ENCODE results near the gene CHFR. TPM values are rescaled to one million over a fixed set of nuclear protein-coding genes. Genes with fewer than 3 reads are reported as not detected.

Gene CHFR
- total and polyA plus RNA-seq, 2 donors (not counting 3 experiments of a cell fraction or from before 2014, with no cell fraction given): 45.4 to 66.5 TPM

- no peaks in the 10 kb centered on the region for H3K9me1 ChIP-seq (replicated peaks; ENCODE audit: control insufficient read depth, extremely low read depth, insufficient read depth, low read length)
- H3K36me3 ChIP-seq (ENCODE audit: control insufficient read depth in 2 of 2, extremely low read depth in 1 of 2, insufficient read depth in 2 of 2, low read length in 2 of 2): no peaks in the 10 kb centered on the region
- H3K27ac ChIP-seq (ENCODE audit: insufficient read depth, low read depth, low read length): no peak overlapping the region
- no peaks in the 10 kb centered on the region for H3K9me3 ChIP-seq (replicated peaks; ENCODE audit: control insufficient read depth, insufficient read depth, low read length)
- ChIA-PET CTCF (interaction anchor here (1.2 kb wide), 1 partner anchor 47 kb away, joined by 3 read pairs; the partner anchor contains the start of gene ZNF605), POLR2A (no interaction called here)
- H3K4me3 ChIP-seq (replicated peaks in 1 of 3; ENCODE audit: insufficient read depth in 1 of 3, low read depth in 1 of 3, low read length in 3 of 3): peak overlapping the region; percentile 7 to 51 (median 47)
- FAIRE-seq (no peak), DNase-seq (ENCODE audit: low read depth, low spot score) (no peak)
- TF ChIP-seq CTCF (IDR thresholded peaks at IDR 0.05; ENCODE audit: extremely low read depth in 1 of 2, insufficient read depth in 1 of 2, low read depth in 1 of 2, low read length in 2 of 2) (no peak), POLR2A (IDR thresholded peaks at IDR 0.05; ENCODE audit: low read depth, low read length) (no peak), EZH2 (IDR thresholded peaks at IDR 0.05; ENCODE audit: borderline replicate concordance, low read depth, low read length, severe bottlenecking) (no peak), MAX (IDR thresholded peaks at IDR 0.05; ENCODE audit: insufficient read depth, insufficient read length) (no peak), GATA2 (IDR thresholded peaks at IDR 0.05; ENCODE audit: insufficient read depth, insufficient read length, low read depth, low read length) (no peak), JUN (IDR thresholded peaks at IDR 0.05; ENCODE audit: borderline replicate concordance, insufficient read depth, insufficient read length, low read depth) (no peak), FOS (IDR thresholded peaks at IDR 0.05; ENCODE audit: borderline replicate concordance, insufficient read depth, low read length) (no peak), MYC (IDR thresholded peaks at IDR 0.05; ENCODE audit: low read depth, low read length) (no peak), POLR2AphosphoS5 (IDR thresholded peaks at IDR 0.05; ENCODE audit: insufficient read depth, low read depth, low read length) (no peak)
- H2AFZ ChIP-seq (ENCODE audit: low read depth, low read length): peak overlapping the region; percentile 83
- intact Hi-C loops (cut with micrococcal nuclease): no loop called here
- BruUV-seq (replicated peaks): TSS peak; percentile 45
- peaks cover 2% of the 10 kb centered on the region for H3K4me1 ChIP-seq (ENCODE audit: control insufficient read depth, extremely low read depth, insufficient read depth, low read length)
- no peaks in the 10 kb centered on the region for H4K20me1 ChIP-seq (replicated peaks; ENCODE audit: control insufficient read depth, extremely low read depth, insufficient read depth, low read length)
- no peaks in the 10 kb centered on the region for H3K79me2 ChIP-seq (ENCODE audit: control insufficient read depth, insufficient read depth, low read length)
- peak overlapping the region; percentile 40 for H3K9ac ChIP-seq (replicated peaks; ENCODE audit: extremely low read depth, insufficient read depth, low read length)
- H3K27me3 ChIP-seq (ENCODE audit: control insufficient read depth in 2 of 2, insufficient read depth in 2 of 2, low read length in 2 of 2): peaks cover 3 to 17% of the 10 kb centered on the region in 2 experiments
- dilution Hi-C loops (cut with MboI; ENCODE audit: extremely low pct_ligation_motif_present, low sequenced_read_pairs): no loop called here
- H3K4me2 ChIP-seq (ENCODE audit: insufficient read depth, low read length): peak overlapping the region; percentile 58
These were observed 21.6 kb upstream of the CHFR start for GRCh38 chr12:132909030-132909368.
